Heart right ventricle (tissue), 16 donors: Measurements from ENCODE around the gene STIP1. TPM values are rescaled to one million over a fixed set of nuclear protein-coding genes. Genes with fewer than 3 reads are reported as not detected.
"Not testable (repeated sequence)": the region's sequence is repeated elsewhere in the genome, so short reads cannot be mapped to it uniquely, and the experiment has no call there.

Source experiments
- ATAC-seq, 8 donors: fragments of 200-7000 bp; cut with Tn5 transposase; one replicate each; pipeline ENCODE4 v1.9.1; 2020; ENCODE audit warnings: mild to moderate bottlenecking in 8 of 8, moderate library complexity in 8 of 8, moderate number of reproducible peaks in 1 of 8
- DNase-seq, 2 donors: peaks; one replicate each; pipeline ENCODE4 v3.0.0-alpha.2; 2020
- H3K27ac ChIP-seq, 10 donors: fragments of 200-600 bp; sonication (generic) in 2 of 10; one replicate each; pipeline versions ENCODE4 v1.5.0 to v1.8.0; 2020 to 2022; ENCODE audit warnings: mild to moderate bottlenecking in 3 of 10
- H3K27me3 ChIP-seq, 7 donors: fragments of 200-600 bp; one replicate each; pipeline ENCODE4 v1.8.0; 2021 to 2022; ENCODE audit warnings: mild to moderate bottlenecking in 2 of 7
- H3K36me3 ChIP-seq, 9 donors: fragments of 200-600 bp; sonication (generic) in 1 of 9; one replicate each; pipeline versions ENCODE4 v1.5.0 to v1.8.0; 2020 to 2022; ENCODE audit warnings: mild to moderate bottlenecking in 2 of 9
- H3K4me1 ChIP-seq, 9 donors: fragments of 200-600 bp; sonication (generic) in 1 of 9; one replicate each; pipeline versions ENCODE4 v1.5.0 to v1.8.0; 2020 to 2022; ENCODE audit warnings: mild to moderate bottlenecking in 4 of 9
- H3K4me3 ChIP-seq, 10 donors: fragments of 200-600 bp; sonication (generic) in 2 of 10; one replicate each; pipeline versions ENCODE4 v1.5.0 to v1.8.0; 2020 to 2022; ENCODE audit warnings: mild to moderate bottlenecking in 7 of 10, moderate library complexity in 2 of 10
- H3K9me3 ChIP-seq, 11 donors: fragments of 200-600 bp in 10 of 11; sonication (generic) in 2 of 11; one replicate each; pipeline versions ENCODE4 v1.5.0 to v1.8.0; 2013 to 2022; ENCODE audit warnings: mild to moderate bottlenecking in 2 of 11, control low read depth in 1 of 11, moderate library complexity in 1 of 11
- WGBS, 2 donors: extraction: QIAGEN DNeasy Blood & Tissue Kit; methylation state at CpG; one replicate each; pipeline ENCODE4 v1.1.7; 2013; ENCODE audit warnings: inconsistent platforms in 1 of 2; 5-methylcytosine and 5-hydroxymethylcytosine counted together
- intact Hi-C, 10 donors: fragments of 100-400 bp; cut with DNase I; formaldehyde crosslinking; loops; one replicate each; pipeline versions ENCODE4 v1.11.1 to v1.14.2; 2022
- polyA plus RNA-seq, 2 donors: library from polyadenylated mRNA; stranded (reverse); fragments of 200-250 nt; gene quantifications; one replicate each; pipeline ENCODE4 v1.2.3, GENCODE V29; 2013
- total RNA-seq, 10 donors: library from RNA; stranded (reverse); fragmentation: NEBNext Ultra II Directional in 3 of 10; extraction: Animal tissue kit (Norgen Biotek cat#: 25700) in 3 of 10; gene quantifications; one replicate each; pipeline versions ENCODE4 v1.2.1 to v1.2.4, GENCODE V29; 2021 to 2023
- TF ChIP-seq, protein P1 (sequence below), 9 donors: fragments of 200-600 bp; sonication (generic) in 2 of 9; IDR thresholded peaks; one replicate each; pipeline versions ENCODE4 v1.5.0 to v1.8.0; 2021 to 2022; ENCODE audit warnings: antibody characterized with exemption in 9 of 9, mild to moderate bottlenecking in 5 of 9, moderate library complexity in 1 of 9
- donor health status: Arrhythmogenic right ventricular cardiomyopathy.
- donor health status: ischemic (EF 13 %, LVEDD 7.1; RV severe dilation, severe dysfunction).
- donor health status: healthy with polysubstance abuse.
- donor health status: DM: no; HTN: yes; CAD: no.
- donor health status: DM: no; HTN: no; CAD: no.
- donor health status: ischemic (EF 25% LVEDD 6.9; RV normal size, moderate dysfunction).
- donor health status: ischemic (EF 25% LVEDD 5.7; RV mildly dilated, moderate dysfunction).
- donor health status: healthy.
- donor health status: DM: yes; HTN: yes; CAD: no.
- donor health status: Ischemic cardiomyopathy.
- donor health status: ischemic (EF 35%, LVEDD 5.7; RV mildly dilated, moderate dysfunction).
- donor health status: nonischemic (EF 11% LVEDD 7.7; RV severe dilation, severe dysfunction).
- donor health status: DM: yes; HTN: yes; CAD: no.
- donor health status: PGD.
- donor health status: ischemic (EF 29% LVEDD 5.4; RV normal size, mild dysfunction).
- donor health status: nonischemic (EF 23%, LVEDD 6.1; RV moderate dilation, normal function).

The STIP1 gene
- total and polyA plus RNA-seq, 12 donors = 55.3 to 144 (median 87.9) TPM

DNA sequence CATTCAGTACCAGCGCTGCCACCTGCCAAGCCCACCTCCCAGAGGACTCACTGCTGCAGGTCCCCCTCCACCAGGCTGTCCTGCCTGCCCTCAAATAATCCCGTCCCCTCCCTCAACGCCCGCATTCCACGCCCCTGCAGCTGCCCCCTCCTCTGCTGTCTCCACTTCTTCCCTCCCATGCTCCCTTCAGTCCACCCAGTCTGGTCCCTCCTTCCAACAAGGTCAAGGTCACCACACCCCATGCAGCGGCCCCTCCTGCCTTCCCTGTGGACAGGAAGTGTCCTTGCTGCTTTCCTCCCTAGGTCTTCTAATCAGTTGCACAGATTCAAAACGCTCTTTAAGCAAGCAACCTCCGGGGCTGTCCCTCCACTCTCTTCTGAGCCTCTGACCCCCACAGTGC, 32.2 kb upstream of the STIP1 start:
- no peak for ATAC-seq
- Histone ChIP-seq H3K27me3 (no peaks in the 10 kb centered on the region), H3K4me3 (no peak overlapping the region), H3K9me3 (no peaks in the 10 kb centered on the region), H3K36me3 (peaks cover 0 to 6% (median 0%) of the 10 kb centered on the region in 9 donors), H3K4me1 (peaks cover 7 to 64% (median 40%) of the 10 kb centered on the region in 9 donors), H3K27ac (no peak overlapping the region)
- TF ChIP-seq, protein P1, sequence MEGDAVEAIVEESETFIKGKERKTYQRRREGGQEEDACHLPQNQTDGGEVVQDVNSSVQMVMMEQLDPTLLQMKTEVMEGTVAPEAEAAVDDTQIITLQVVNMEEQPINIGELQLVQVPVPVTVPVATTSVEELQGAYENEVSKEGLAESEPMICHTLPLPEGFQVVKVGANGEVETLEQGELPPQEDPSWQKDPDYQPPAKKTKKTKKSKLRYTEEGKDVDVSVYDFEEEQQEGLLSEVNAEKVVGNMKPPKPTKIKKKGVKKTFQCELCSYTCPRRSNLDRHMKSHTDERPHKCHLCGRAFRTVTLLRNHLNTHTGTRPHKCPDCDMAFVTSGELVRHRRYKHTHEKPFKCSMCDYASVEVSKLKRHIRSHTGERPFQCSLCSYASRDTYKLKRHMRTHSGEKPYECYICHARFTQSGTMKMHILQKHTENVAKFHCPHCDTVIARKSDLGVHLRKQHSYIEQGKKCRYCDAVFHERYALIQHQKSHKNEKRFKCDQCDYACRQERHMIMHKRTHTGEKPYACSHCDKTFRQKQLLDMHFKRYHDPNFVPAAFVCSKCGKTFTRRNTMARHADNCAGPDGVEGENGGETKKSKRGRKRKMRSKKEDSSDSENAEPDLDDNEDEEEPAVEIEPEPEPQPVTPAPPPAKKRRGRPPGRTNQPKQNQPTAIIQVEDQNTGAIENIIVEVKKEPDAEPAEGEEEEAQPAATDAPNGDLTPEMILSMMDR (IDR thresholded peaks at IDR 0.05) = no peak
- DNase-seq = no peak
- intact Hi-C loops = loop anchor here in 3 of 10 donors (2.0 to 5.0 kb wide), 2 partner anchors 153 to 317 kb away; partner anchors contain the start of gene MARK2 (in 2 of the 3)
- 44 to 54% methylated on average over 8 of the region's 8 CpGs for WGBS, 2 donors

DNA sequence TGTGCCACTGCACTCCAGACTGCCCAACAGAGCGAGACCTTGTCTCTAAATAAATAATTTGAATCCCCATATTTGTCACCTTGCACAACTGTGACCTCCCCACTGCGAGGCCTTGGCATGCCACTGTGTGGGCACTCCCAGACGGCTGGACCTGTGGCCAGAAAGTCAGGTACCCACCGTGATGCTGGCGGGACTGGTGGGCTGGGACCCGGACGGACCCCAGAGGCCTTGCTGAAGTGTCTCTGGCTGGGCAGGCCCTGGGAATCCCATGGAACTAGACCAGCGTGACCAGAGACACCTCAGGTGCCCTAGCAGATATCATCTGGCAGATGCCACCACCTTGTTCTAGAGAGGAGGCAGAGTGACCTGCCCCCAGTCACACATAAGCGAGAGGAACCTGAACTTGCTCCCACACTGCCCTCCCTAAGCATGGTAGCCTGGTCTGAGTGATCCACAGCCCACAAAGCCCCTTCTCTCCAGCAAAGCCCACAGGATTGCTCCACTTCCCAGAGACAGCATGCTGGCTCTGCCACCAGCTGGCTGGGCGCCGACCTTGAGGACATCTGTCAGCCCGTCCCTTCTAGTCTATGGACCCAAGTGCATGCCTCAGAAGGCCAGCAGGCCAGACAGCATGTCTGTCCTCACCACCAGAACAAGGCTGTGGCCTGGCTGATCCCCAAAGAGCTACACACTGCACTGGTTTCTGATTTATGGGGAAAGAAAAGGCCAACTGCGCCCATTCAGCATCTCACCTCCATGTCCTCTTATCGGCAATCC, 29.5 kb upstream of the STIP1 start:
- 77 to 78% methylated on average over 14 of the region's 14 CpGs for WGBS, 2 donors
- H3K4me1 ChIP-seq = peaks cover 0 to 39% (median 15%) of the 10 kb centered on the region in 9 donors
- peak in 1 of 2 donors; percentile 75 for DNase-seq
- no peak overlapping the region for H3K4me3 ChIP-seq
- H3K9me3 ChIP-seq = no peaks in the 10 kb centered on the region
- ATAC-seq = peak; percentile 36 to 75 (median 61)
- peak overlapping the region in 4 of 10 donors; percentile 12 to 41 (median 28) for H3K27ac ChIP-seq
- intact Hi-C loops = no loop called here
- H3K36me3 ChIP-seq = peaks cover 0 to 2% (median 0%) of the 10 kb centered on the region in 9 donors
- TF ChIP-seq, protein P1 (IDR thresholded peaks at IDR 0.05) = peak in 1 of 9 donors; percentile 14
- H3K27me3 ChIP-seq = no peaks in the 10 kb centered on the region

DNA sequence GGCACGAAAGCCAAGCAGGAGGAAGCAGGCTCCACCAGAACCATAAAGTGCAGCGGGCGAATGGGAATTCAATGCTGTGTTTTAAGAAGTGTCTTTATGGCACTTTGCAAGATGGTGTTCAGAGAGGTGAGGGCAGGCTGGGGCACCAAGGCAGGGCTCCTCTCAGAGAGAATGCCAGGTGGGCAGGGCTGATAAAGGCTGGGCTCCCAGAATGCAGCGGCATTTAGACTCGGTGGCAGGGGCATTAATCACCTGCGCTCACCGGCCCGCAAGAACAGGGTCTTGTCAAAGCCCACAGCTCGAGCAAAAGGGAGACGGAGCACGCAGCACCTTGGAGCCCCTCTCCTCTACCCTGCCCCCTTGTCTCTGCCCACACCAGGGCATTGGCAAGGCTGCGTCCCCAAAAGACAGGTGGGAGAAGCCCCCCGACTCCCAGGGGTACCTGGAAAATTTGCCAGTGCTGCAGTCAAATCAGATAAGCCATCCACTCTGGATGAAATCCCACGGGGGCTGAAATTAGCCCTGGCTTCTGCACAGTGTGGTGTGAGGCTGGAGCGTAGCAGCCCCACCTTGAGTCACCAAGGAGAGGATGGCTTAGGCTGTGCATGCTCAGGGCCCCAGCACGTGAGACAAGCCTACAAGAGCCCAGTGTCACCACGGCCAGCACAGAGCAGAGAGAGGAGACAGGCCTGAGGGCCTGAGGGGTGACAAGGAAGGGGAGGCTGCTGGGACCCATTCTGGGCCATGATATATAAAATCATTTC, 28.2 kb upstream of the STIP1 start:
- peak in 1 of 8 donors; percentile 17 for ATAC-seq
- no peaks in the 10 kb centered on the region for H3K27me3 ChIP-seq
- WGBS, 2 donors = 88 to 90% methylated on average over 17 of the region's 17 CpGs
- peaks cover 0 to 35% (median 15%) of the 10 kb centered on the region in 9 donors for H3K4me1 ChIP-seq
- H3K9me3 ChIP-seq = no peaks in the 10 kb centered on the region
- no peak for DNase-seq
- H3K27ac ChIP-seq = no peak overlapping the region
- H3K4me3 ChIP-seq = no peak overlapping the region
- no peaks in the 10 kb centered on the region for H3K36me3 ChIP-seq
- TF ChIP-seq, protein P1 (IDR thresholded peaks at IDR 0.05) = no peak
- intact Hi-C loops = no loop called here

DNA sequence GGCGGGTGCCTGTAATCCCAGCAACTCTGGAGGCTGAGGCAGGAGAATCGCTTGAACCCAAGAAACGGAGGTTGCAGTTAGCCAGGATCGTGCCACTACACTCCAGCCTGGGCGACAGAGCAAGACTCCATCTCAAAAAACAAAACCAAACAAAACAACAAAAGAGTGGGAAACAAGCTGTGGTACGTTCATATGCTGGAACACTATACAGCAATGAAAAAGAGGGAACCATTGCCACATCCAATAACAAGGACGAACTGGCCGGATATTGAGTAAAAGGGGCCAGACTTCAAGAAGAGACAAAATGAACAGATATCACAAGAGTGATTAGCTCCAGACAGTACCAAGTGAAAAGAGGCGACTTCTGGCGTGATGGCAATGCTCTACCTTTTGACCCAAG, 24.9 kb upstream of the STIP1 start:
- Histone ChIP-seq H3K36me3 (no peaks in the 10 kb centered on the region), H3K9me3 (no peaks in the 10 kb centered on the region), H3K27me3 (no peaks in the 10 kb centered on the region), H3K4me1 (peaks cover 3 to 38% (median 32%) of the 10 kb centered on the region in 9 donors), H3K4me3 (no peak overlapping the region), H3K27ac (no peak overlapping the region)
- intact Hi-C loops = no loop called here
- ATAC-seq = no peak
- TF ChIP-seq, protein P1 (IDR thresholded peaks at IDR 0.05) = no peak
- WGBS, 2 donors = 98% methylated on average over 10 of the region's 10 CpGs
- DNase-seq = no peak

DNA sequence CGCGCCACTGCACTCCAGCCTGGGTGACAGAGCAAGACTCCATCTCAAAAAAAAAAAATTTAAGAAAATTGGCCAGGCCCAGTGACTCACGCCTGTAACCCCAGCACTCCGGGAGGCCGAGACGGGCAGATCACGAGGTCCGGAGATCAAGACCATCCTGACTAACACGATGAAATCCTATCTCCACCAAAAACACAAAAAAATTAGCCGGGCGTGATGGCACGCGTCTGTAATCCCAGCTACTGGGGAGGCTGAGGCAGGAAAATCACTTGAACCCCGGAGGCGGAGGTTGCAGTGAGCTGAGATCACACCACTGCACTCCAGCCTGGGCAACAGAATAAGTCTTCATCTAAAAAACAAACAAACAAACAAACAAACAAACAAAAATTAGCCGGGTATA, 23.2 kb upstream of the STIP1 start:
- H3K27ac ChIP-seq, H3K4me3 ChIP-seq, intact Hi-C loops, H3K27me3 ChIP-seq, H3K9me3 ChIP-seq, H3K36me3 ChIP-seq, ATAC-seq, DNase-seq: not testable (repeated sequence)
- WGBS, 2 donors = 91 to 97% methylated on average over 16 of the region's 16 CpGs
- peaks cover 3 to 31% (median 24%) of the 10 kb centered on the region in 9 donors for H3K4me1 ChIP-seq
